Neural crest cell (in vitro differentiated cells): ENCODE data around the gene GTF2H2C_2.
"Not testable (repeated sequence)": the region's sequence is repeated elsewhere in the genome, so short reads cannot be mapped to it uniquely, and the experiment has no call there.

Experiments used
- DNase-seq: peaks from one replicate; pipeline ENCODE4 v3.0.0; 2021; ENCODE audit warnings: low read depth, mixed read lengths, low spot score
- H3K27ac Mint-ChIP-seq: one replicate; pipeline ENCODE4 v1.8.0; 2021; ENCODE audit warnings: mild to moderate bottlenecking, mixed read lengths; ENCODE audit not compliant: unreplicated experiment
- H3K27me3 Mint-ChIP-seq: 2 replicates; pipeline ENCODE4 v1.8.0; 2021; ENCODE audit warnings: low read depth, mild to moderate bottlenecking, mixed read lengths
- H3K36me3 Mint-ChIP-seq: 2 replicates; pipeline ENCODE4 v1.8.0; 2021; ENCODE audit warnings: low read depth, mild to moderate bottlenecking, mixed read lengths
- H3K4me1 Mint-ChIP-seq: 2 replicates; pipeline ENCODE4 v1.8.0; 2021; ENCODE audit warnings: mixed read lengths
- H3K4me3 Mint-ChIP-seq: one replicate; pipeline ENCODE4 v1.8.0; 2021; ENCODE audit warnings: mild to moderate bottlenecking, mixed read lengths
- H3K9me3 Mint-ChIP-seq: 2 replicates; pipeline ENCODE4 v1.8.0; 2021; ENCODE audit warnings: mixed read lengths
- CTCF ChIP-seq: fragments of 200-600 bp; sonication (generic); conservative IDR thresholded peaks from 2 replicates; pipeline ENCODE4 v1.5.0; 2021; ENCODE audit warnings: antibody characterized with exemption, mild to moderate bottlenecking

The GTF2H2C_2 gene

GRCh38 chr5:70415117-70415516 lies at the start of gene GTF2H2C_2:
Gene GTF2H2C_2 (plus strand): TSS chr5:70415368.
- not testable (repeated sequence) for H3K4me1 Mint-ChIP-seq, H3K36me3 Mint-ChIP-seq, H3K27me3 Mint-ChIP-seq, H3K4me3 Mint-ChIP-seq, DNase-seq, H3K27ac Mint-ChIP-seq, H3K9me3 Mint-ChIP-seq

- peak; percentile 52 for DNase-seq
- H3K9me3 Mint-ChIP-seq, H3K4me1 Mint-ChIP-seq, H3K27ac Mint-ChIP-seq, H3K27me3 Mint-ChIP-seq, H3K36me3 Mint-ChIP-seq: not testable (repeated sequence)
- peak; percentile 14 for TF ChIP-seq CTCF
- peak overlapping the region; percentile 73 for H3K4me3 Mint-ChIP-seq
Measured at GRCh38 chr5:70400984-70401686, 14.0 kb upstream of the GTF2H2C_2 start.

GRCh38 chr5:70421322-70421721 lies 6.2 kb downstream of the GTF2H2C_2 start:
- not testable (repeated sequence) for H3K4me3 Mint-ChIP-seq, H3K27me3 Mint-ChIP-seq, H3K9me3 Mint-ChIP-seq, H3K27ac Mint-ChIP-seq, DNase-seq, H3K36me3 Mint-ChIP-seq, H3K4me1 Mint-ChIP-seq

GRCh38 chr5:70423215-70423614 lies 8.0 kb downstream of the GTF2H2C_2 start:
- H3K4me1 Mint-ChIP-seq, H3K27ac Mint-ChIP-seq, DNase-seq, H3K36me3 Mint-ChIP-seq, H3K9me3 Mint-ChIP-seq, H3K27me3 Mint-ChIP-seq, H3K4me3 Mint-ChIP-seq: not testable (repeated sequence)

GRCh38 chr5:70438518-70438917 lies 23.4 kb downstream of the GTF2H2C_2 start:
- H3K27me3 Mint-ChIP-seq, H3K4me3 Mint-ChIP-seq, H3K4me1 Mint-ChIP-seq, H3K27ac Mint-ChIP-seq, H3K9me3 Mint-ChIP-seq, DNase-seq, H3K36me3 Mint-ChIP-seq: not testable (repeated sequence)

- H3K4me3 Mint-ChIP-seq, H3K4me1 Mint-ChIP-seq, H3K36me3 Mint-ChIP-seq, H3K27ac Mint-ChIP-seq, DNase-seq, H3K9me3 Mint-ChIP-seq, H3K27me3 Mint-ChIP-seq: not testable (repeated sequence)
Measured at GRCh38 chr5:70449565-70449964, 34.4 kb downstream of the GTF2H2C_2 start.

GRCh38 chr5:70451249-70451984 lies 36.2 kb downstream of the GTF2H2C_2 start:
- not testable (repeated sequence) for H3K36me3 Mint-ChIP-seq, H3K27ac Mint-ChIP-seq

GRCh38 chr5:70457093-70457492 lies 41.9 kb downstream of the GTF2H2C_2 start:
- H3K27ac Mint-ChIP-seq, H3K4me1 Mint-ChIP-seq, H3K27me3 Mint-ChIP-seq, H3K9me3 Mint-ChIP-seq, DNase-seq, H3K36me3 Mint-ChIP-seq, H3K4me3 Mint-ChIP-seq: not testable (repeated sequence)

More at GRCh38 chr5:70451249-70451984, 36.2 kb downstream of the GTF2H2C_2 start:
- not testable (repeated sequence) for H3K27me3 Mint-ChIP-seq, H3K9me3 Mint-ChIP-seq, H3K4me3 Mint-ChIP-seq, DNase-seq, H3K4me1 Mint-ChIP-seq

GRCh38 chr5:70459188-70459587 lies 44.0 kb downstream of the GTF2H2C_2 start:
- H3K36me3 Mint-ChIP-seq, H3K27ac Mint-ChIP-seq, H3K4me1 Mint-ChIP-seq, H3K27me3 Mint-ChIP-seq, DNase-seq, H3K9me3 Mint-ChIP-seq, H3K4me3 Mint-ChIP-seq: not testable (repeated sequence)

GRCh38 chr5:70461984-70462383 lies 46.8 kb downstream of the GTF2H2C_2 start:
- H3K27me3 Mint-ChIP-seq, DNase-seq, H3K9me3 Mint-ChIP-seq, H3K4me1 Mint-ChIP-seq, H3K36me3 Mint-ChIP-seq, H3K27ac Mint-ChIP-seq, H3K4me3 Mint-ChIP-seq: not testable (repeated sequence)

GRCh38 chr5:70464019-70464637 lies 49.0 kb downstream of the GTF2H2C_2 start:
- DNase-seq, H3K27ac Mint-ChIP-seq, H3K27me3 Mint-ChIP-seq, H3K36me3 Mint-ChIP-seq, H3K9me3 Mint-ChIP-seq, H3K4me1 Mint-ChIP-seq, H3K4me3 Mint-ChIP-seq: not testable (repeated sequence)

GRCh38 chr5:70469926-70470509 lies 54.9 kb downstream of the GTF2H2C_2 start:
- H3K27ac Mint-ChIP-seq, H3K9me3 Mint-ChIP-seq, H3K27me3 Mint-ChIP-seq, H3K4me3 Mint-ChIP-seq, H3K36me3 Mint-ChIP-seq, DNase-seq, H3K4me1 Mint-ChIP-seq: not testable (repeated sequence)
